ENCODE results near the gene HBE1. TPM values are rescaled to one million over a fixed set of nuclear protein-coding genes. Genes with fewer than 3 reads are reported as not detected.

HBE1 gene
- polyA plus RNA-seq, 3 donors, result not detected

GRCh38 chr11:5227681-5228080 lies 42.1 kb downstream of the HBE1 start:
- Histone ChIP-seq H3K4me1 (ENCODE audit: control insufficient read depth in 1 of 2, insufficient read depth in 2 of 2, low read length in 2 of 2) (no peaks in the 10 kb centered on the region), H3K79me2 (ENCODE audit: insufficient read depth, low read length) (no peaks in the 10 kb centered on the region), H2AFZ (ENCODE audit: insufficient read depth, low read depth, low read length, poor library complexity, severe bottlenecking) (no peak overlapping the region), H3K9ac (ENCODE audit: insufficient read depth, low read length, poor library complexity, severe bottlenecking) (no peak overlapping the region), H4K20me1 (ENCODE audit: insufficient read depth, low read length) (no peaks in the 10 kb centered on the region), H3K36me3 (replicated peaks in 1 of 2; ENCODE audit: control insufficient read depth in 1 of 2, insufficient read depth in 2 of 2, low read length in 2 of 2) (no peaks in the 10 kb centered on the region), H3K9me3 (replicated peaks in 1 of 2; ENCODE audit: control insufficient read depth in 1 of 2, insufficient read depth in 1 of 2, low read length in 2 of 2) (no peaks in the 10 kb centered on the region), H3K27me3 (ENCODE audit: control insufficient read depth in 2 of 2, insufficient read depth in 2 of 2, low read length in 2 of 2) (no peaks in the 10 kb centered on the region), H3K27ac (ENCODE audit: low read depth in 1 of 2, low read length in 2 of 2) (no peak overlapping the region), H3K4me3 (replicated peaks in 1 of 3; ENCODE audit: low read depth in 2 of 3, low read length in 3 of 3) (no peak overlapping the region), H3K4me2 (replicated peaks; ENCODE audit: extremely low read depth, low read length, poor library complexity, severe bottlenecking) (no peak overlapping the region)
- WGBS (ENCODE audit: insufficient coverage), result no CpG with 5 or more reads among the region's 1 CpG
- no peaks in the 10 kb centered on the region for H3K36me3 Mint-ChIP-seq
- no peaks in the 10 kb centered on the region for H3K27me3 Mint-ChIP-seq (ENCODE audit: low read depth in 3 of 3)
- H3K4me3 Mint-ChIP-seq, result no peak overlapping the region
- H3K9me3 Mint-ChIP-seq, result peaks cover 0 to 1% (median 0%) of the 10 kb centered on the region in 7 donors
- H3K4me1 Mint-ChIP-seq, result no peaks in the 10 kb centered on the region
- TF ChIP-seq CTCF (IDR thresholded peaks at IDR 0.05), result no peak
- no peak for DNase-seq
- intact Hi-C loops (cut with micrococcal nuclease), result no loop called here
- no peak overlapping the region for H3K27ac Mint-ChIP-seq

GRCh38 chr11:5226732-5227310 lies 42.9 kb downstream of the HBE1 start, which contains the start of gene HBB:
HBB (minus strand) TSS chr11:5227071; CDS start chr11:5227021, 50 bp downstream.
- no peak within 1 kb of the TSS for H3K9ac ChIP-seq (ENCODE audit: insufficient read depth, low read length, poor library complexity, severe bottlenecking)
- no peaks in the 10 kb centered on the region for H3K36me3 Mint-ChIP-seq
- no peak for TF ChIP-seq CTCF (IDR thresholded peaks at IDR 0.05)
- DNase-seq, result no peak
- peaks cover 0 to 6% (median 3%) of the 10 kb centered on the region in 7 donors for H3K9me3 Mint-ChIP-seq
- intact Hi-C loops (cut with micrococcal nuclease), result no loop called here
- no peak within 1 kb of the TSS for H3K27ac Mint-ChIP-seq
- H2AFZ ChIP-seq (ENCODE audit: insufficient read depth, low read depth, low read length, poor library complexity, severe bottlenecking), result no peak within 1 kb of the TSS
- H3K27me3 ChIP-seq (ENCODE audit: control insufficient read depth in 2 of 2, insufficient read depth in 2 of 2, low read length in 2 of 2), result no peaks in the 10 kb centered on the region
- H3K4me3 ChIP-seq (replicated peaks in 1 of 3; ENCODE audit: low read depth in 2 of 3, low read length in 3 of 3), result no peak within 1 kb of the TSS
- no peaks in the 10 kb centered on the region for H3K36me3 ChIP-seq (replicated peaks in 1 of 2; ENCODE audit: control insufficient read depth in 1 of 2, insufficient read depth in 2 of 2, low read length in 2 of 2)
- H3K4me1 Mint-ChIP-seq, result no peaks in the 10 kb centered on the region
- no peak within 1 kb of the TSS for H3K27ac ChIP-seq (ENCODE audit: low read depth in 1 of 2, low read length in 2 of 2)
- no peaks in the 10 kb centered on the region for H3K4me1 ChIP-seq (ENCODE audit: control insufficient read depth in 1 of 2, insufficient read depth in 2 of 2, low read length in 2 of 2)
- no peaks in the 10 kb centered on the region for H3K9me3 ChIP-seq (replicated peaks in 1 of 2; ENCODE audit: control insufficient read depth in 1 of 2, insufficient read depth in 1 of 2, low read length in 2 of 2)
- H3K4me2 ChIP-seq (replicated peaks; ENCODE audit: extremely low read depth, low read length, poor library complexity, severe bottlenecking), result no peak within 1 kb of the TSS
- H3K79me2 ChIP-seq (ENCODE audit: insufficient read depth, low read length), result no peaks in the 10 kb centered on the region
- no peaks in the 10 kb centered on the region for H4K20me1 ChIP-seq (ENCODE audit: insufficient read depth, low read length)
- 100% methylated on average over 1 of the region's 3 CpGs for WGBS (ENCODE audit: insufficient coverage)
- peaks cover 0 to under 1% (median 0%) of the 10 kb centered on the region in 3 donors for H3K27me3 Mint-ChIP-seq (ENCODE audit: low read depth in 3 of 3)
- H3K4me3 Mint-ChIP-seq, result no peak within 1 kb of the TSS
